ENCODE measurements around the gene GPI.
"Not testable (repeated sequence)": the region's sequence is repeated elsewhere in the genome, so short reads cannot be mapped to it uniquely, and the experiment has no call there.

GPI gene

DNA sequence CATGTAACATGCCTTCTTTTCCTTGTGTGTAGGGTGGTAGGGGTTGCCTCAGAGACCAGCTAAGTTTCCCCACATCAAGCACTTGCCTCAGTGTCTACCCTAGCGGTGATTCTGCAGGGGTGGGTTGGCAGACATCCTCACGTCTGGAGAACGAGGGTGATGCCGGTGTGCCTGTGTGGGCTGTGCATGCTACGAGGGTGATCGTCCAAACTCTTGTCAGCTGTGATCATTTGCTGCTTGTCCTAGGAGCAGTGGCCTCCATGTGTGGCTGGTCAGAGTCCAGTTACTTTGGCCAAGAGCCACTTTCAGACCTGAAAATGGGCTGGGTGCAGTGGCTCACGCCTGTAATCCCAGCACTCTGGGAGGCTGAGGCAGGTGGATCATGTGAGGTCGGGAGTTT lies 5.1 kb downstream of the GPI start:
- no peak for DNase-seq

DNA sequence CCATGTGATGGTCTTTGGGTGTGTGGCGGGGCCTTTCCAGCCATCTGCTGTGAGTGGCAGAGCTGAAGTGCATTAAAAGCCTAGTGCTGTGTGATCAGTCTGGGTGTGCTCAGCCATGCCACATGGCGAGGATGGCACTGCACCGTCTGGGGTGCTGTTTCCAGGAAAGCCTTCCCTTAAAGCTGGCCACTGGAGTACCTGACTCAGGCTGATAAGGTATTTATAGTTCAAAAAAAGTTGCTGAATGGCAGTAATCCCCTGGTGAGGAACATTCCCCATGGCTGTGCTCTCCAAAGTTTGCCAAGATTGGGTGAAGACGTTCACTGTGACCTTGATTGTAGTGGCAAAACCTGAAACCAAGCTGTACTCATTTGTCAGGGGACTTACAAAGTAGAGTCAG lies 6.0 kb downstream of the GPI start:
- DNase-seq, result no peak

- DNase-seq, result no peak
These were observed 8.7 kb downstream of the GPI start for GRCh38 chr19:34373601-34374288.

GRCh38 chr19:34375598-34375997 lies 10.6 kb downstream of the GPI start:
- DNase-seq, result no peak

GRCh38 chr19:34380639-34381241 lies 15.7 kb downstream of the GPI start:
- no peak for DNase-seq

DNA sequence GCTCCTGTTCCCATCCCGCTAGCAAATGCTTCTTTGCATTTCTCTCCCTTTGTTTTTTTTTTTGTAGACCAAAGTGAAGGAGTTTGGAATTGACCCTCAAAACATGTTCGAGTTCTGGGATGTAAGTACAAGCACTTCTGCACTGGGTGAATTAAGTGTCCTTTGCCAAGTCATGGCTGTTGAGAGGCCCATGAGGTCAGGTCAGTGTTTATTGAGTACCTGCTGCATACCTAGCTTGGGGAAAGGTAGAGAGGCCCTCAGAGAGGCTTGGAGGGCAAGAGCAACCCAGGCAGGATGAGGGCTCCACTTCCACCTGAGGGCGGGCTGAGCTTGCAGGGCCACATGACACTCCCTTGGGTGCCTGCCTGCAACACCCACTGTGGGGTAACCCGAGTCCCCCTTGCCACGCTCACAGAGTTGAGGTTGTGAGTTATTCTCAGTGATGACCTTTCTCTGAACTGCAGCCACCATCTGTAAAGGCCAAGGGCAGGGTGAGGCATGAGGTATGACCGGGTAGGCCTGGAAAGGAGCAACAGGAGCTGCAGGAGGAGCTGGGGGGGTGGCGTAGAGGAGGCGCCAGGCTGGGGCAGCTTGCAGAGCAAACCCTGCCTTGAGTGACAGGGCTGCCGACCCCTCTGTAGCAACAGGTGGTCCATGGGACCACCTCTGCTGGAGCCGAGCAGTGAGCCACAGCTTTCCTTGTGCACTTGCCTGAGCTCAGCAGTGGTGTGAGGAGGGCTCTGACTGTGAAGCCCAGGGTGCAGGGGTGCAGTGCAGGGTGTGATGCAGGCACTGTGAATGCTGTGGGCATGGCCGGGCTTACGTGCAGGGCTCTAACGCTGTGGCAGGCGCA lies 16.6 kb downstream of the GPI start:
- DNase-seq, result no peak

DNA sequence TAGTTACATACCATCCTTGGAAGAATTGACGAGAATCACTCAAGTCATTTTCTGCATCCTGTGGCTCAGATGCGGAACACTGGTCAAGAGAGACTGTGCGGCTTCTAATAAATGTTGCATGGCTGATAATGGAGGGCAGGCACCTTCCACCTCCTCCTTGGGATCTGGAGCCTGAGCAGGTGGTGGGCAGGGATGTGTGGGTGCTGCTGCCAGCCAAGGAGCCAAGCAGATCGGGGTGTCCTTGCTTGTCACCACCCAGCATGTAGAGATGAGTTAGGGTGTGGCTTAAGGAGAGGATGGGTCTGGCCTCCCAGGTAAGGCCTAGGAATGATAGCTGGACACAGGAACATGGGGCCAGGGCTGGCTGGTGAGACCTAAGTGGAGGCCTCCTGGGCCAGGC lies 17.5 kb downstream of the GPI start:
- no peak for DNase-seq

- no peak for DNase-seq
These were observed 18.6 kb downstream of the GPI start for GRCh38 chr19:34383599-34383998.

GRCh38 chr19:34386645-34387445 lies 21.8 kb downstream of the GPI start:
- DNase-seq, result no peak

DNA sequence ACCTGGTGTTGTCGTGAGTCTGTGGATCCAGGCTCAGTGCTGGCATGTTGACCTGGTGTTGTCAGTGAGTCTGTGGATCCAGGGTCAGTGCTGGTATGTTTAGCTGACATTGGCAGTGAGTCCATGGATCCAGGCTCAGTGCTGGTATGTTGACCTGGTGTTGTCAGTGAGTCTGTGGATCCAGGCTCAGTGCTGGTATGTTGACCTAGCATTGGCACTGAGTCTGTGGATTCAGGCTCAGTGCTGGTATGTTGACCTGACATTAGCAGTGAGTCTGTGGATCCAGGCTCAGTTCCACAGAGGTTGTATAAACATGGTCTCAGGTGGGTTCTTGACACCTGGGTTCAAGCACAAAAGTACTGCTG lies 22.4 kb downstream of the GPI start:
- DNase-seq, result no peak

DNA sequence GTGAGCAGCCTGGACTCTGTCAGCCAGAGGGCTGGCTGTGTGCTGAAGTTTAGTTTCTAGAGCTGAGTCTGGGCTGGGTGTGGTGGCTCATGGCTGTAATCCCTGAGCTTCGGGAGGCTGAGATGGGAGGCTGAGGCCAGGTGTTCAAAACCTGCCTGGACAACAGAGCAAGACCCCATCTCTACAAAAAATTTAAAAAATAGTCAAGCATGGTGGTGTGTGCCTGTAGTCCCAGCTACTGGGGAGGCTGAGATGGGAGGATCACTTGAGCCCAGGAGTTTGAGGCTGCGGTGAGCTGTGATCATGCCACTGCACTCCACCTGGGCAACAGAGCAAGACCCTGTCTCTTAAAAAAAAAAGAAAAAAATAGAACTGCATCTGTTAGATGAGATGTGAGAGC lies 23.7 kb downstream of the GPI start:
- DNase-seq, result not testable (repeated sequence)

DNA sequence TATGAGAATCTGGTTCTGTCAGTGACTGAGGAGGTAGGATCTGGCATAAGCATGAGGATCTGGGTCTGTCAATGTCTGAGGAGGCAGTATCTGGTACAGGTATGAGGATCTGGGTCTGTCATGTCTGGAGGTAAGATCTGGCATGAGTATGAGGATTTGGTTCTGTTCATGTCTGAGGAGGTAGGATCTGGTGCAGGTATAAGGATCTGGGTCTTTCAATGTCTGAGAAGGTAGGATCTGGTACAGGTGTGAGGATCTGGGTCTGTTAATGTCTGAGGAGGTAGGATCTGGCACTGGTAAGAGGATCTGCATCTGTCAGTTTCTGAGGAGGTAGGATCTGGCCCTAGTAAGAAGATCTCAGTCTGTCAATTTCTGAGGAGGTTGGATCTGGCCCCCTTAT lies 26.8 kb downstream of the GPI start:
- no peak for DNase-seq

DNA sequence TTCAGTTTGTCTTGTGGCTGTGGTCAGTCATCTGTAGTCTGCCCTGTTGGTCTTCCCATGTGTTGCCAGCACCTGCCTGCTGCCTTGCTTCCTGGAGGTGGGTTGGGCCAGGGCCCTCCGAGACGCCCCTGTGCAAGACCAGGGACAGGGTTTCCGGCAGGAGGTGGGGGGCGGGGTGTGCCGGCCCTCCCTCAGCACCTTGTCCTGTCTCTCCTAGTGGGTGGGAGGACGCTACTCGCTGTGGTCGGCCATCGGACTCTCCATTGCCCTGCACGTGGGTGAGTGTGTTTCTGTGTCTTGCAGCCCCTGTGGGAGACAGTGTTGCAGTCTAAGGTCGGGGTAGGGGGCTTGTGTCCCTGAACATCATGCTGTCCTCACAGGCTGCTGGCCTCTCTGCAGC lies 28.0 kb downstream of the GPI start:
- no peak for DNase-seq

GRCh38 chr19:34393629-34394028 lies 28.6 kb downstream of the GPI start:
- DNase-seq, result no peak

- DNase-seq, result no peak
These were observed 32.9 kb downstream of the GPI start for GRCh38 chr19:34397853-34398252.

GRCh38 chr19:34399886-34400285 lies 34.9 kb downstream of the GPI start:
- no peak for DNase-seq

DNA sequence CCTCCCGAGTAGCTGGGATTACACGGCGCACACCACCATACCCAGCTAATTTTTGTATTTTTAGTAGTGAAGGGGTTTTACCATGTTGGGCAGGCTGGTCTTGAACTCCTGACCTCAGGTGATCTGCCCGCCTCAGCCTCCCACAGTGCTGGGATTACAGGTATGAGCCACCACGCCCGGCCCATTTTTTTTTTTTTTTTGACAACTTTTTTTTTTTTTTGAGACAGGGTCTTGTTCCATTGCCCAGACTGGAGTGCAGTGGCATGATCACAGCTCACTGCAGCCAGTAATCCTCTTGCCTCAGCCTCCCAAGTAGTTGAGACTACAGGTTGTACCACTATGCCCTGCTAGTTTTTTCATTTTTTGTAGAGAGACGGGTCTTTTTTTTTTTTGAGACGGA lies 35.8 kb downstream of the GPI start:
- not testable (repeated sequence) for DNase-seq

DNA sequence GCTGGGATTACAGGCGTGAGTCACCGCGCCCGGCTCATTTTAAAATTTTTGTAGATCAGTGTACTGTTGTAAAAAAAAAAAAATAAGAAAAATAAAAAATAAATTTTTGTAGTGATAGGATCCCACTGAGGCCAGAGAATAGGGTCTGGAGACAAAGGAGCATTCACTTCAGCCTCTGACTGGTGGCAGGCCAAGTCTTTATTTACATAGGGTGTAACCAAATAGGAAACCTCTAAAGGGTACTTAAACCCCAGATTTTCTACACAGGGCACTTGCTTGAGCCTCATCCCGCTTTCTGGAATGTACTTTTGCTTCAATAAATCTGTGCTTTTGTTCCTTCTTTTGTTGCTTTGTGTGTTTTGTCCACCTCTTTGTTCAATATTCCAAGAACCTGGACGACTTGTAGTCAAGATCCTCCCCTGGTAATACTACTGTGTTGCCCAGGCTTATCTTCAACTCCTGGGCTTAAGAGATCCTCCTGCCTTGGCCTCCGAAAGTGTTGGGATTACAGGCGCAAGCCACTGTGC lies 37.1 kb downstream of the GPI start:
- DNase-seq, result no peak

GRCh38 chr19:34403784-34404108 lies 38.8 kb downstream of the GPI start:
- DNase-seq, result no peak

DNA sequence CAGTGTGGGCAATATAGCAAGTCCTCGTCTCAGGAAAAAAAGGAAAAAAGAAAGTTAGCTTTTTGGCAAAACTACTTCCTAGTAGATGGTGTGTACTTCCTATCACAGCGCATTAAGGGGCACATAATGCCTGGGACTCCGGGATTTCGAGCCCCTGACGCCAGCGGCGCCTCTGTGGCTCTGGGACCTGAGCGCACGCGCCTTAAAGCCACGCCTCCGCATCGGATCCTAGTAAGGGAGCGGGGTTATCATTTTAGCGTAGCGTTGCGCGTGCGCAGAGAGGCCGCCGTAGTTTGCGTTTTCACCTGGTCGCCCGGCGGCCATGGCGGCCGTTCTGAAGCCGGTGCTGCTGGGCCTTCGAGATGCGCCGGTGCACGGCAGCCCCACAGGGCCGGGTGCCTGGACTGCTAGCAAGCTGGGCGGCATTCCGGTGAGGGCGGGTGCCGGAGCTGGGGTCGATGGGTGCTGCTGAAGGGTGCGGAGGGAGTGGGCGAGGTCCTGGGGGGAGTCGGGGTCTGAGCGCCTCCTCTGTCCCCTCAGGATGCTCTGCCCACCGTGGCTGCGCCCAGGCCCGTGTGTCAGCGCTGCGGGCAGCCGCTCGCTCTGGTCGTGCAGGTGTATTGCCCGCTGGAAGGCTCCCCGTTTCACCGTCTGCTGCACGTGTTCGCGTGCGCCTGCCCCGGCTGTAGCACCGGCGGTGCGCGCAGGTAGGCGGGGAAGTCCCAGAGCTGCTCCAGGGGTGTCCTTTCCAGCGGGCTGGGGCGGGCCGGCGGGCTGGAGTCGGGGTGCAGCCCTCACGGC lies 39.3 kb downstream of the GPI start, which contains the start of gene PDCD2L:
Gene PDCD2L (plus strand): TSS at position 291 of the 801 bp plus-strand sequence. CDS start 32 bp downstream, at position 323.
- peak; percentile 92 for DNase-seq

GRCh38 chr19:34405892-34406660 lies 41.1 kb downstream of the GPI start:
- no peak for DNase-seq

All from CD4-positive, alpha-beta T cell treated with Interleukin-4 for 1 hour (primary cell).